NCI-H1048 (cell line): ENCODE results near the gene RANBP3.
"Not testable (repeated sequence)": the region's sequence is repeated elsewhere in the genome, so short reads cannot be mapped to it uniquely, and the experiment has no call there.

Experiments used
- DNase-seq: peaks from one replicate; lab custom pipeline; 2025; lab: John Stamatoyannopoulos, UW

RANBP3 gene

GRCh38 chr19:5882421-5882968, 95.4 kb downstream of the RANBP3 start:
- DNase-seq = no peak

- no peak for DNase-seq
Measured at GRCh38 chr19:5881543-5882299, 96.2 kb downstream of the RANBP3 start.

- DNase-seq = no peak
Measured at GRCh38 chr19:5880604-5881078, 97.3 kb downstream of the RANBP3 start.

- DNase-seq = no peak
Measured at GRCh38 chr19:5880196-5880595, 97.7 kb downstream of the RANBP3 start.

- DNase-seq = no peak
Measured at GRCh38 chr19:5877882-5878281, 100.1 kb downstream of the RANBP3 start.

GRCh38 chr19:5877427-5877826, 100.5 kb downstream of the RANBP3 start:
- DNase-seq = no peak

- DNase-seq = not testable (repeated sequence)
Measured at GRCh38 chr19:5874496-5874895, 103.4 kb downstream of the RANBP3 start.

GRCh38 chr19:5873617-5874199, 104.2 kb downstream of the RANBP3 start:
- no peak for DNase-seq

GRCh38 chr19:5870986-5871394, 107.0 kb downstream of the RANBP3 start:
- DNase-seq = no peak

- no peak for DNase-seq
Measured at GRCh38 chr19:5867201-5868136, 110.5 kb downstream of the RANBP3 start.
